C4-2B (cell line): Measurements from ENCODE around the gene CCT8L2.
"Not testable (repeated sequence)": the region's sequence is repeated elsewhere in the genome, so short reads cannot be mapped to it uniquely, and the experiment has no call there.

Experiments
- CTCF ChIP-seq: fragments of 450-650 bp; conservative IDR thresholded peaks from 2 replicates; pipeline ENCODE4 v1.5.1; 2017; ENCODE audit warnings: mild to moderate bottlenecking
- ZFX ChIP-seq: fragments of 450-650 bp; IDR thresholded peaks from 2 replicates; pipeline ENCODE4 v1.6.1; 2017

GRCh38 chr22:16595251-16595650 lies 2.6 kb upstream of the CCT8L2 start:
- not testable (repeated sequence) for TF ChIP-seq CTCF, ZFX
